ENCODE measurements around the gene MUC21. TPM values are rescaled to one million over a fixed set of nuclear protein-coding genes. Genes with fewer than 3 reads are reported as not detected.
"Not testable (repeated sequence)": the region's sequence is repeated elsewhere in the genome, so short reads cannot be mapped to it uniquely, and the experiment has no call there.

MUC21 gene
- total RNA-seq, 2 experiments from 2014 or later: not detected

DNA sequence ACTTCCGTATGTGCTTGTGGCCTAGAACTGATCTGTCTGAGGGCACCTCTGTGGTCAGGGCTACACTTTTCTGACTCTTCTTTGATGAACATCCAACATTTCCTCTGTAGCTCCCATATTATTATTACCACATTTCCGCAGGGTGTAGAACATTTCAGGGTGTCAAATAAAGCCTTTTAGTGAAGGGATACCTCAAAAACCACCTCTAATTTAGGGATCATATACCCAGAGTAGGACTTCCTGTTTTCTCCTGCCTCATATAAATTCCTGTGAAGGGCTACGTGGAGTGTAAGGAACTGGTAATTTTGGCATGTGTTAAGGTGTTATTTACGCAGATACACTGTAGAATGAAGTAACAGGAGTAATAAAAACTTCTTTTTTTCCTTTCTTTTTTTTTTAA, 21.3 kb downstream of the MUC21 start:
- POLR2A ChIA-PET: interaction anchor here (0.6 kb wide), 1 partner anchor 211 kb away, joined by 3 read pairs; no protein-coding TSS in a partner anchor
- CTCF ChIA-PET: no interaction called here

DNA sequence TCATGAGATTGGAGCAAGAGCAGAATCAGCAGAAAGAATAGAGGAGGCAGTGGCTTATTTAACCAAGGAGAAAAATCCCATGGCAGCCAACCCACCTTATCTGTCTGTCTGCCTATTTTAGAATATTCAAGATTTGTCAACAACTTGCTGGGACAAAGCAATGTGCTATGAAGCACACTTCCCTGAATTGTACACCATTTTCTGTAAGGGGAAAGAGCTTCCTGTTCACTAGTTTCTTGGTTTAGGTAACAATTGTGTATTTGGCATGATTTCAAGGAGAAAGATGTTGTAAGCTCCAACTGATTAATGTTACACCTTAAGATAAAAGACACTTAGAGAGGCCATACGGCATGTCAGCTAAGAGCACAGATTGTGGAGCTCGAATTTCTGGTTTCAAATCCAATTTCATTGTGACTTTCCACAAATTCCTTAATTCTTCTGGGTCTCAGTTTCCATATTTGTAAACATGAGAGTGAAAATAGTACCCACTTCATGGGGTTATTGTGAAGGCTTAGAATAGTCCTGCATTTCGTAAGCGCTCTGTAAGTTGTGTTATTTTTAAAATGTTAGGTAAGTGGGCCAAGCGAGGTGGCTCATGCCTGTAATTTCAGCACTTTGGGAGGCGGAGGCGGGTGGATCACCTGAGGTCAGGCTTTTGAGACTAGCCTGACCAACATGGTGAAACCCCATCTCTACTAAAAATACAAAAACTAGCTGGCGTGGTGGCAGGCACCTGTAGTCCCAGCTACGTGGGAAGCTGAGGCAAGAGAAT, 21.9 kb downstream of the MUC21 start:
- ChIA-PET POLR2A (interaction anchor here (0.6 kb wide), 1 partner anchor 212 kb away, joined by 3 read pairs; no protein-coding TSS in a partner anchor), CTCF (no interaction called here)

DNA sequence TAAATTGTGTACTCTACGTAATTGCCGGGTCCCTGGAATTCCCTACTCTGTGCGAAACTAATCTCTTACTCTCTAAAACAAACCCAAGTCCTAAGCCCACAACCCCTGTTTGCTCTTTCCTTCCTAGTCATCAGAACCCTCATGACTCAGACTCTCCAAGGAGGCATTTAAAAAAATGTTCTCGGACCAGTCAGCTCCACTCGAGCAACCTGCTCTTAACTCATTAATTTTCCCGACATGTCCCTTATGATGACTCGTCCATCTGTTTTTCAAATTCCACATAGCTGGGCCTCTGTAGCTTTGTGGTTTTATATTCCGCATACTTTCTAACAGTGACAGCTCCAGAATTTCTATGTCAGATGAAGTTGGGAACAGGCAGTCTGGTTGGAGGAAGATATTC, 24.2 kb downstream of the MUC21 start:
- ChIA-PET CTCF (no interaction called here), POLR2A (no interaction called here)

DNA sequence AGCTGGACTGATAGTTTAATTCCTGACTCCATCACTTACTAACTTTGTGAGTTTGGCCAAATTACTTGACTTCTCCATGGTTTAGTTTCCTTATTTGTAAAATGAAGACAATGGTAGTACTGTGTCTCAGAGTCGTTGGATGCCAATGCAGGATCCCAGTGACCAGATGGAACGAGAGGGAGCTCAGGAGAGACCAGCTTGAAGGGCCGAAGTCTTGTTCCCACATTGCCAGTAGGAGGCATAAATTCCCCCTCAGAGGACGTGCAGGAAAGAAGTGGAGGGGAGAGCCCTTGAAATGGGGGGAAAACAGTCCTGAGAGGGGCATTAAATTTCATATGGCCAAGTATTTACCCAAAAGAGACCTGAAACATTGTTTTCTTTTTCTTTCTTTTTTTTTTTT, 24.6 kb downstream of the MUC21 start:
- ChIA-PET CTCF (interaction anchor here (0.5 to 0.7 kb wide), 2 partner anchors 34 to 50 kb away, joined by 3 to 8 read pairs; no protein-coding TSS in a partner anchor), POLR2A (no interaction called here)

DNA sequence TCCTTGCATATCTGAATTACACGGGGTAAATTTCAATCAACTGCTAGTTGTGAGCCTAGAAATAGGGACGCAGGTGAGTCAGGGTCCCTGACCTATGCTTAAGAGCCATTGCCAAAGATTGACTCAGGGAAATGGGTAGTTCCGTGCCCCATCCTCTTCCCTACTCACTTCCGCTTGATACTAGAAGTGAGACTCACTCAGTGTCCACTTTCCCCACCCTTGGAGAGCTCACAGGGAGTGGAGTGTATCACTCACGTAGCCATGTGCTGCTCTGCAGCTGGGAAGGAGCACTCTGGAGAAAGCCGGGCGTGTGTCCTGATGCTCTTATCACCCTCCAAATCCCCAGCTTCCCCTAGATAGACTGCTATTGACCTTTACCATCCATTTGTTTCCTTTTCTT, 26.2 kb downstream of the MUC21 start:
- CTCF ChIA-PET: interaction anchor here (1.6 kb wide), 1 partner anchor 70 kb away, joined by 3 read pairs; no protein-coding TSS in a partner anchor
- POLR2A ChIA-PET: no interaction called here

DNA sequence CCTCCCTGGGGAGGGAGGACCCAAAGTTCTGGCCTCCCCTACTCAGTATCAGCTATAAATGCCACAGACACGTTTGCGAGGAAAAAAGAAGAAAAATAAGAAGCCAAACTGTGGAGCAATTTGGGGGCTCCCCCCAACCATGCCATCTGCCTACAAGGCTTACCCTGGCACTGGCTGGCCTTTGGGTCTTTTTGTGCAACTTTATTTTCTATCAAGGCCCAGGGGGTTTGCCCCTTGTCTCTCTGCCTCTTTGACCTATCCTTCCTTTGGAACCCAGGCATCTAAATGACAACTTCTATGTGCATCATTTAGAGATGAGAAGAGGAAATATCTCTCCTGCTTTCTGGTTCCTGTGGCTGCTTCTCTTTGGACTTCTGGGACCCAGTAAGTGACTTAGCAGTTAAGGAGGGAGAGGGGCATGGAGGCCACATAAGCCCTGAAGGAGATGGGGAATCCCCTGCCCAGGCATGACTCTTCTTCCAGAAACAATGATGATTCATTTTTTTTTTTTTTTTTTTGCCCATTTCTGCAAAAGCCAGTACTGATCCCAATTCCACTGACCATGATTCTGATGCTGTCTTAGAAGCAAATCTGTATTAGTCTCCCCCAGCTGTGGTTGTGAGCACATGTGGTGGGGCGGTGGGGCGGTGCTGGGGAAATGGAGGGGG, 27.0 kb downstream of the MUC21 start, which contains the start of gene MUC22:
Gene MUC22 (plus strand): TSS at position 82 of the 668 bp plus-strand sequence. CDS start 233 bp downstream, at position 315.
- CTCF ChIA-PET: interaction anchor here (1.6 kb wide), 1 partner anchor 69 kb away, joined by 3 read pairs; no protein-coding TSS in a partner anchor
- POLR2A ChIA-PET: no interaction called here

DNA sequence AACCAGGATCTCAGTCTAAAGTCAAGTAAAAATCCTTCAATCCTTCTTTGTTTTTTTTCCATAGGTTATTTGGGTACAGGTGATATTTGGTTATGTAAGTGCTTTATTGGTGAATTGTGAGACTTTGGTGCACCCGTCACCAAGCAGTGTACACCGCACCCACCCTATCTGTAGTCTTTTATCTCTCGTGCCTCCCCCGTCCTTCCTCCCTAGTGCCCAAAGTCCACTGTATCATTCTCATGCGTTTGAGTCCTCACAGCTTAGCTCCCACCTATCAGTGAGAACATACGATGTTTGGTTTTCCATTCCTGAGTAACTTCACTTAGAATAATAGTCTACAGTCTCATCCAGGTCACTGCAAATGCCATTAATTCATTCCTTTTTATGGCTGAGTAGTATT, 27.6 kb downstream of the MUC21 start:
- ChIA-PET CTCF (interaction anchor here (1.6 kb wide), 1 partner anchor 68 kb away, joined by 3 read pairs; no protein-coding TSS in a partner anchor), POLR2A (no interaction called here)

DNA sequence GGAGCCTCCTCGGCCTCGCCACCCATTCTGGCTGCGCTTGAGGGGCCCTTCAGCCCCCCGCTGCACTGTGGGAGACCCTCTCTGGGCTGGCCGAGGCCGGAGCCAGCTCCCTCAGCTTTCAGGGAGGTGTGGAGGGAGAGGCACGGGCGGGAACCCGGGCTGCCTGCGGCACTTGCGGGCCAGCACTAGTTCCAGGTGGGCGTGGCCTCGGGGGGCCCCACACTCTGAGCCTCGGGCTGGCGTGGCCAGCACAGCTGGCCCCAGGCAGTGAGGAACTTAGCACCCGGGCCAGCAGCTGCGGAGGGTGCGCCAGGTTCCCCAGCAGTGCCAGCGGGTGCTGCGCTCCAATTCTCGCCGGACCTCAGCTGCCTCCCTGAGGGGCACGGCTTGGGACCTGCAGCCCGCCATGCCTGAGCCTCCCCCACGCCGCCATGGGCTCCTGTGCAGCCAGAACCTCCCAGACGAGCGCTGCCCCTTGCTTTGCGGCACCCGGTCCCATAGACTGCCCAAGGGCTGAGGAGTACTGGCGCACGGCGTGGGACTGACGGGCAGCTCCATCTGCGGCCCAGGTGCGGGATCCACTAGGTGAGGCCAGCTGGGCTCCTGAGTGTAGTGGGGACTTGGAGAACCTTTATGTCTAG, 33.3 kb downstream of the MUC21 start:
- CTCF ChIA-PET: no interaction called here

DNA sequence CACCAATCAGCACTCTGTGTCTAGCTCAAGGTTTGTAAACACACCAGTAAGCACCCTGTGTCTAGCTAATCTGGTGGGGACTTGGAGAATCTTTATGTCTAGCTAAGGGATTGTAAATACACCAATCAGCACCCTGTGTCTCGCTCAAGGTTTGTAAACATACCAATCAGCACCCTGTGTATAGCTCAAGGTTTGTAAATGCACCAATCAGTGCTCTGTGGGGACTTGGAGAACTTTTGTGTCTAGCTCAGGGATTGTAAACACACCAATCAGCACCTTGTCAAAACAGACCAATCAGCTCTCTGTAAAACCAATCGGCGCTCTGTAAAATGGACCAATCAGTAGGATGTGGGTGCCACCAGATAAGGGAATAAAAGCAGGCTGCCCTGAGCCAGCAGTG, 33.9 kb downstream of the MUC21 start:
- POLR2A ChIA-PET, CTCF ChIA-PET: not testable (repeated sequence)

More for the DNA sequence above, 33.3 kb downstream of the MUC21 start:
- POLR2A ChIA-PET: no interaction called here

DNA sequence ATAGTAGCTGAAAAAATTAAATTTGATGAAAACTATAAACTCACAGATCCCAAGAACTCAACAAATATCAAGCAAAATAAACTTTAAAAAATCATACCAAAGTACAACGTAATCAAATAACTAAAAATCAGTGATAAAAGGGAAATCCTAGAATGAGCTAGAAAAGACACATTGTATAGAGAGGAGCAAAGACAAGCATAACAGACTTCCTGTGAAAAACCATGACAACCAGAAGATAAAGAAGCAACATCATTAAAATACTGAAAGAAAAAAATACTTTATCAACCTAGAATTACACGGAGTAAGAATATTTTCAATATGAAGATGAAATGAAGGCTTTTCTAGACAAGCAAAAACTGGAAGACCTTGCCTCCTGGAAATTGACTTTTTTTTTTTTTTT, 36.5 kb downstream of the MUC21 start:
- CTCF ChIA-PET: no interaction called here

DNA sequence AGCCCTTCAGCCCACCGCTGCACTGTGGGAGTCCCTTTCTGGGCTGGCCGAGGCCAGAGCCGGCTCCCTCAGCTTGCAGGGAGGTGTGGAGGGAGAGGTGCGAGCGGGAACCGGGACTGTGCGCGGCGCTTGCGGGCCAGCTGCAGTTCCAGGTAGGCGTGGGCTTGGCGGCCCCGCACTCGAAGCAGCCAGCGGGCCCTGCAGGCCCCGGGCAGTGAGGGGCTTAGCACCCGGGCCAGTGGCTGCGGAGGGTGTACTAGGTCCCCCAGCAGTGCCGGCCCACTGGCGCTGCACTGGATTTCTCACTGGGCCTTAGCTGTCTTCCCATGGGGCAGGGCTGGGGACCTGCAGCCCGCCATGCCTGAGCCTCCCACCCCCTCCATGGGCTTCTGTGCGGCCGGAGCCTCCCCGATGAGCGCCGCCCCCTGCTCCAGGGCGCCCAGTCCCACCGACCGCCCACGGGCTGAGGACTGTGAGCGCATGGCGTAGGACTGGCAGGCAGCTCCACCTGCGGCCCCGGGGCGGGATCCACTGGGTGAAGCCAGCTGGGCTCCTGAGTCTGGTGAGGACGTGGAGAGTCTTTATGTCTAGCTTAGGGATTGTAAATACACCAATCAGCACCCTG, 37.2 kb downstream of the MUC21 start:
- CTCF ChIA-PET, POLR2A ChIA-PET: not testable (repeated sequence)

More for the DNA sequence above, 36.5 kb downstream of the MUC21 start:
- POLR2A ChIA-PET: no interaction called here

DNA sequence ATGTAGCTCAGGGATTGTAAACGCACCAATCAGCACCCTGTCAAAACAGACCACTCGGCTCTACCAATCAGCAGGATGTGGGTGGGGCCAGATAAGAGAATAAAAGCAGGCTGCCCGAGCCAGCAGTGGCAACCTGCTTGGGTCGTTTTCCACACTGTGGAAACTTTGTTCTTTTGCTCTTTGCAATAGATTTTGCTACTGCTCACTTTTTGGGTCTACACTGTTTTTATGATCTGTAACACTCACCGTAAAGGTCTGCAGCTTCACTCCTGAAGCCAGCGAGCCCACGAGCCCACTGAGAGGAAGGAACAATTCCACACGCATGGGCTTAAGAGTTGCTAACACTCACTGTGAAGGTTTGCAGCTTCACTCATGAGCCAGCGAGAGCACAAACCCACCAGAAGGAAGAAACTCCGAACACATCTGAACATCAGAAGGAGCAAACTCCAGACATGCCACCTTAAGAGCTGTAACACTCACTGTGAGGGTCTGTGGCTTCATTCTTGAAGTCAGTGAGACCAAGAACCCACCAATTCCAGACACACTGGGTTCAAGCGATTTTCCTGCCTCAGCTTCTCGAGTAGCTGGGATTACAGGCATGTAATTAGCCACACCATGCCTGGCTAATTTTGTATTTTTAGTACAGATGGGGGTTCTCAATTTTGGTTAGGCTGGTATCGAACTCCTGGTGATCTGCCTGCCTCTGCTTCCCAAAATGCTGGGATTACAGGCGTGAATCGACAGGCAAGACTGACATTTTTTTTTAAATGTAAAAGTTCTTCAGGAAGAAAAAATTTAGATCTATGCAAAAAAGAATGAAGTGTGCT, 38.4 kb downstream of the MUC21 start:
- CTCF ChIA-PET, POLR2A ChIA-PET: not testable (repeated sequence)

DNA sequence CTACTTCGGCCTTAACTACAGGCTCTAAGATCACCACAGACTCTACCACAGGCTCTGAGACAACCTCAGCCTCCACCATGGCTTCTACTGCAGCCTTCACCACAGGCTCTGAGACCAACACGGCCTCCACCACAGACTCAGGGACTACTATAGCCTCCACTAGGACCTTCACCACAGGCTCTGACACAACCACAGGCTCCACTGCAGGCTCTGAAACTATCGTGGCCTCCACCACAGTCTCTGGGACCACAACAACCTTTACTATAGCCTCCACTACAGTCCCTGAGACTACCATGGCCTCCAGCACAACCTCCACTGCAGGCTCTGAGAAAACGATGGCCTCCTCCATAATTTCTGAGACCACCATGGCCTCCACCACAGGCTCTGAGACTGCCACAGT, 42.1 kb downstream of the MUC21 start:
- ChIA-PET POLR2A (no interaction called here), CTCF (no interaction called here)

DNA sequence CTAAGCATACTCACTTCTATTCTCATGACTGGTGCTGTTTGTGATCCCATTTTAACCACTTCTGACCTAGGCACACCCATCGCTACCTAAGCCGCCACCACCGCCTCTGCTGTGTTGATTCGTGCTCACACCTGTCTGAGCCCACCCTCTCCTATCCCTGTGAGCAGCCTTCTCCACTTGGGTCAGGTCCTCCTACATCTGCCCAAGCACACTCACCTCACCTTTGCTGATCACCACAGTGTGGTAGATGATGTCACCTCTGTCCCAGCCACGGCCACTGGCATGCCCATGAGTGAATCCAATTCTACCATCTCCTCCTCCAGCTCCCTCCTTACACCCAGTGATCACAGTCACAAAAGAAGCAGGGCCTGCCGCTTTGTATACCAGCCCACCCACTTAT, 47.6 kb downstream of the MUC21 start:
- ChIA-PET CTCF (no interaction called here), POLR2A (no interaction called here)

DNA sequence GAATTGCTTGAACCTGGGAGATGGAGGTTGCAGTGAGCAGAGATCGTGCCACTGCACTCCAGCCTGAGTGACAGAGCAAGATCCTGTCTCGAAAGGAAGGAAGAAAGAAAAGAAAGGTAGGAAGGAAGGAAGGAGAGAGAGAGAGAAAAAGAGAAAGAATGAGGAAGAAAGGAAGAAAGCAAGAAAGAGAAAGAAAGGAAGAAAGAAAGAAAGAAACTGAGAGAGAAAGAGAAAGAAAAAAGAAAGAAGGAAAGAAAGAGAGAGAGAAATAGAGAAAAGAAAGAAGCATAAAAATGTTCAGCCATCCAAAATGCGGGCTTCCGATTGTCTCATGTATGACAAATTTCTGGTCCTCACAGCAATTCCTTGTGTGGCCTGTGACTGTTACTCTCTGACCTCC, 49.6 kb downstream of the MUC21 start:
- CTCF ChIA-PET: no interaction called here
- POLR2A ChIA-PET: no interaction called here

DNA sequence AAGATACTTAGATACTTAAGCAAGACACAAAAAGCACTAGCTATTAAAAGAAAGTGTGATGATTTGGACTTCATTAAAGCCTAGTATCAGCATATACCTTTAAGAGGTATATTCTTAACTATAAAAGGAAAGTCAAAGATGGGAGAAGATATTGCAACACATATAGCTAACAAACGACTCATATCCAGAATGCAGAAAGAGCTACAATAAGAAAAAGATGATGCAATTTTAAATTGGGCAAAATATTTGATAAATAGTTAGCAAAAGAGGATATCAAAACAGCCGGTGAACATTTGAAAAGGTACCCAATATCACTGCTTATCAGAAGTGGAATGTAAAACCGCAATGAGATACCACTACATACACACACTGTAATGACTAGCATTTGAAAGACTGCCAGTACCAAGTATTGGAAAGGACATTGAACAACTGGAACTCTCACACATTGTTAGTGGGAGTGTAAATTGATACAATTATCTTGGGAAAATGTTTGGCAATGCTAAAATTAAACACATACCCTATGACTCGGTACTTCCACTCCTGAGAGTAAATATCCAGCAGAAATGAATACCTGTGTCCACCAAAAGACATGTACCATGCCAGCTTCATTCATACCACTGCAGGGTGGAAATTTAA, 52.5 kb downstream of the MUC21 start:
- CTCF ChIA-PET: interaction anchor here (0.6 kb wide), 1 partner anchor 95 kb away, joined by 3 read pairs; the partner anchor contains the start of gene MUCL3
- POLR2A ChIA-PET: no interaction called here

DNA sequence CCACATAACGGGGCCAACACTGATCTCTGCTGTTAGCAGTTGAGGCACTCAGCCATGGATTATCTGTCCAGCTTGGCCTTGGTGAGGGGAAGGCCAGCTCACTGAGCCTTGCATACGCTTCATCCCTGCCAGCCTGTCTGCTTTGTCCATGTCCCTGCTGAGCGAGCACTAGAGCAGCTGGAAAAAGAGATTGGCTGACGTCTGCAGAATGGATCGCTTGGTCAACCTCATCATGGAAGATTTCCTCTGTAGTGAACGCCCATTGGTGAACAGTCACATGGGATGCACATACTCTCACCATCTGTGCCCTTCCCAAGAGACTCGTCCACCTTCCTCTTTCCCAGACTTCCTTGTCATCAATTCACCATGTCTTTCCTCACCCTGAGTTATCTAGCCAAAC, 53.7 kb downstream of the MUC21 start:
- ChIA-PET CTCF (no interaction called here), POLR2A (no interaction called here)

DNA sequence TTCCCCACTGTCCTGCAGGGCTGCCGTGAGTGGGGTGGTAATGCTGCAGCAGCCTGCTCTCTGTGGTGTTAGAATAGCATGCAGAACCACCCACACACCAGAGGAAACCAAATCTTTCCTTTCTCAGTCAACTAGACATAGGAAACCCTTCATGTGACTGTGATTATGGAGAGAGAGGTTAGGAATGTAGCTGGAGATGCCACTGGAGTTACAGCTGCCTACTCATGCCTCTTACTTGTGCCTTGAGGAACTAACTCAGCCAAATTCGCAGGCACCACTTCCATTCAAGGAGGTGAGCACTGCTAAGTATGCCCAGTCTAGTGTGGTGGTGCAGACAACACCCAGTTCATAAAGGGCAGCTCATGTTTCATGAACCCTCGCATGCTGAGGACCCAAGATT, 54.2 kb downstream of the MUC21 start:
- CTCF ChIA-PET: no interaction called here
- POLR2A ChIA-PET: no interaction called here

DNA sequence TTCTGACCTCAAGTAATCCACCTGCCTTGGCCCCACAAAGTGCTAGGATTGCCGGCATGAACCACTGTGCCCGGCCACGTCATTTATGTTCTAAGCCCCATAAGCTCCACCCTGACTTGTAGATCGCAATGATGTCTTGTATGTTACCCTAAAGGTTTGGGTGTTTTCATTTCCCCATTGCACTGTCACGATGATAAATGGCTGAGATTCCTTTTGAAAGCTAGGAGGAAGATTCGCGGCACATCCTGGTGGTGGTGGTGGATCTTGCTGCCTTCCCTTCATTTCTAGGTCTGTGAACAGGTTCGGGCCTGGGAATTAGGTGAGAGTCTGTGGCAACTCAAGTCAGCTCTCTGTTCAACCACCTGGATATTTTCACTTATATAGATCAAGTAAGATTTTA, 55.0 kb downstream of the MUC21 start:
- ChIA-PET POLR2A (no interaction called here), CTCF (no interaction called here)
